OCI-LY1 (cell line): ENCODE data around the gene ARFGAP2.

ENCODE experiments used
- H2AFZ ChIP-seq: fragments of 200-600 bp; sonication (generic), shearing (Covaris generic); 2 replicates; pipeline ENCODE4 v1.6.0; 2014; ENCODE audit warnings: antibody characterized with exemption, mild to moderate bottlenecking, low read length
- H3F3A ChIP-seq: fragments of 200-600 bp; sonication (generic), shearing (Covaris generic); 2 replicates; pipeline ENCODE4 v1.6.0; 2014; ENCODE audit warnings: mild to moderate bottlenecking, antibody characterized with exemption, low read length, moderate library complexity; ENCODE audit not compliant: insufficient read depth
- H3K27ac ChIP-seq: fragments of 200-600 bp; sonication (generic); 2 replicates; pipeline ENCODE4 v1.5.1; 2014; ENCODE audit warnings: low read length, mixed run types, mild to moderate bottlenecking, low read depth; ENCODE audit not compliant: poor library complexity, severe bottlenecking
- H3K27me3 ChIP-seq: fragments of 200-600 bp; sonication (generic); 2 replicates; pipeline ENCODE4 v1.6.0; 2014; ENCODE audit warnings: antibody characterized with exemption, mild to moderate bottlenecking, low read length, moderate library complexity; ENCODE audit not compliant: insufficient read depth
- H3K36me3 ChIP-seq: fragments of 200-600 bp; sonication (generic); 2 replicates; pipeline ENCODE4 v1.6.1; 2014; ENCODE audit warnings: mild to moderate bottlenecking, antibody characterized with exemption, low read length, moderate library complexity, mixed read lengths; ENCODE audit not compliant: insufficient read depth
- H3K4me1 ChIP-seq: fragments of 200-600 bp; sonication (generic); 2 replicates; pipeline ENCODE4 v1.5.1; 2014; ENCODE audit warnings: mild to moderate bottlenecking, low read length, moderate library complexity; ENCODE audit not compliant: insufficient read depth, severe bottlenecking
- H3K4me2 ChIP-seq: fragments of 200-600 bp; sonication (generic), shearing (Covaris generic); 2 replicates; pipeline ENCODE4 v1.6.1; 2014; ENCODE audit warnings: low read length
- H3K4me3 ChIP-seq: fragments of 200-600 bp; sonication (generic); 2 replicates; pipeline ENCODE4 v1.5.1; 2014; ENCODE audit warnings: low read length, low read depth, mild to moderate bottlenecking, mixed read lengths; ENCODE audit not compliant: poor library complexity, severe bottlenecking
- H3K79me2 ChIP-seq: fragments of 200-600 bp; shearing (Covaris generic); 2 replicates; pipeline ENCODE4 v1.6.1; 2016; ENCODE audit warnings: mixed run types, low read length, mixed read lengths; ENCODE audit not compliant: insufficient read depth
- H3K9ac ChIP-seq: fragments of 200-600 bp; sonication (generic), shearing (Covaris generic); 2 replicates; pipeline ENCODE4 v1.6.1; 2014; ENCODE audit warnings: mild to moderate bottlenecking, low read length, mixed read lengths
- H3K9me2 ChIP-seq: fragments of 200-600 bp; sonication (generic), shearing (Covaris generic); 2 replicates; pipeline ENCODE4 v1.6.1; 2014; ENCODE audit warnings: low read depth, mild to moderate bottlenecking, low read length, mixed read lengths
- H3K9me3 ChIP-seq: fragments of 200-600 bp; shearing (Covaris generic); 2 replicates; pipeline ENCODE4 v1.6.1; 2014; ENCODE audit warnings: low read length, mixed read lengths
- H4K20me1 ChIP-seq: fragments of 200-600 bp; sonication (generic), shearing (Covaris generic); 2 replicates; pipeline ENCODE4 v1.6.0; 2016; ENCODE audit warnings: mild to moderate bottlenecking, low read length; ENCODE audit not compliant: insufficient read depth
- EZH2 ChIP-seq: fragments of 200-600 bp; sonication (generic), shearing (Covaris generic); IDR thresholded peaks from 2 replicates; pipeline ENCODE4 v1.8.0; 2017; ENCODE audit warnings: borderline replicate concordance, mixed run types, mild to moderate bottlenecking, antibody characterized with exemption, low read length, moderate library complexity, mixed read lengths
- TF ChIP-seq, protein P1 (sequence below): fragments of 200-600 bp; sonication (generic), shearing (Covaris generic); IDR thresholded peaks from 2 replicates; pipeline ENCODE4 v1.5.1; 2017; ENCODE audit warnings: mild to moderate bottlenecking, antibody characterized with exemption, low read length, moderate library complexity, mixed read lengths

The ARFGAP2 gene

DNA sequence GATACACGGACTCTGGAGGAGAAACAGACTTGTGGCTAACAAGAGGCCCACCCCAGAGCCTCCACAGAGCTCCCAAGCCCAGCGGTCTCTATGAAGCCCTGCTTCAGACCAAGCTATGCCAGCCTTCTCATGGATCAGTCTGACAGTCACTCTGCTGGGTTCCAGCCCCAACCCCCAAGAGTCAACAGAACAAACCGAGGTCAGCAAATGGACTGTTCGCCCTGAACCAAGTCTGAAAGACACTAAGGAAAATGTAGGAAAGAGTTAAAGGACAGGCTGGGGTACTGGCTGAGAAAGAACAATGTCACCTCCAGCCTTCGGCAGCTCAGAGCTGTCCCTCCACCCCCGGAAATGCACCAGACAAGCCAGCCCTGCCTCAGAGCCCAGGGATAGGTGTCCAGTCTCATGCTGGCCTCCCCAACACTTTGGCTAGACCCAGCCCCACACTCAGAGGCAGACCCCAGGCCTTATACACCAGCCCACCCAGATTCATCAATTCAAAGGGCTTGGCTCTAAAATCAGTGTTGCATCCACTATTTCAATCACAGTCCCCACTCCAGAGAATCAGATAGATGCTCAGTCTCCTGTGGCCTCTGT lies 3.8 kb downstream of the ARFGAP2 start:
- H3K9ac ChIP-seq = no peak overlapping the region
- no peaks in the 10 kb centered on the region for H3F3A ChIP-seq
- no peak for TF ChIP-seq EZH2
- TF ChIP-seq, protein P1, sequence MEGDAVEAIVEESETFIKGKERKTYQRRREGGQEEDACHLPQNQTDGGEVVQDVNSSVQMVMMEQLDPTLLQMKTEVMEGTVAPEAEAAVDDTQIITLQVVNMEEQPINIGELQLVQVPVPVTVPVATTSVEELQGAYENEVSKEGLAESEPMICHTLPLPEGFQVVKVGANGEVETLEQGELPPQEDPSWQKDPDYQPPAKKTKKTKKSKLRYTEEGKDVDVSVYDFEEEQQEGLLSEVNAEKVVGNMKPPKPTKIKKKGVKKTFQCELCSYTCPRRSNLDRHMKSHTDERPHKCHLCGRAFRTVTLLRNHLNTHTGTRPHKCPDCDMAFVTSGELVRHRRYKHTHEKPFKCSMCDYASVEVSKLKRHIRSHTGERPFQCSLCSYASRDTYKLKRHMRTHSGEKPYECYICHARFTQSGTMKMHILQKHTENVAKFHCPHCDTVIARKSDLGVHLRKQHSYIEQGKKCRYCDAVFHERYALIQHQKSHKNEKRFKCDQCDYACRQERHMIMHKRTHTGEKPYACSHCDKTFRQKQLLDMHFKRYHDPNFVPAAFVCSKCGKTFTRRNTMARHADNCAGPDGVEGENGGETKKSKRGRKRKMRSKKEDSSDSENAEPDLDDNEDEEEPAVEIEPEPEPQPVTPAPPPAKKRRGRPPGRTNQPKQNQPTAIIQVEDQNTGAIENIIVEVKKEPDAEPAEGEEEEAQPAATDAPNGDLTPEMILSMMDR = no peak
- no peaks in the 10 kb centered on the region for H4K20me1 ChIP-seq
- H3K9me3 ChIP-seq = no peaks in the 10 kb centered on the region
- no peak overlapping the region for H2AFZ ChIP-seq
- H3K79me2 ChIP-seq = peaks cover 49% of the 10 kb centered on the region
- H3K36me3 ChIP-seq = peaks cover 79% of the 10 kb centered on the region
- no peak overlapping the region for H3K4me3 ChIP-seq
- H3K4me2 ChIP-seq = no peak overlapping the region; the same call in 1 of the 2 replicates
- peaks cover 33% of the 10 kb centered on the region for H3K4me1 ChIP-seq
- H3K27me3 ChIP-seq = no peaks in the 10 kb centered on the region
- no peak overlapping the region for H3K27ac ChIP-seq
- no peaks in the 10 kb centered on the region for H3K9me2 ChIP-seq

DNA sequence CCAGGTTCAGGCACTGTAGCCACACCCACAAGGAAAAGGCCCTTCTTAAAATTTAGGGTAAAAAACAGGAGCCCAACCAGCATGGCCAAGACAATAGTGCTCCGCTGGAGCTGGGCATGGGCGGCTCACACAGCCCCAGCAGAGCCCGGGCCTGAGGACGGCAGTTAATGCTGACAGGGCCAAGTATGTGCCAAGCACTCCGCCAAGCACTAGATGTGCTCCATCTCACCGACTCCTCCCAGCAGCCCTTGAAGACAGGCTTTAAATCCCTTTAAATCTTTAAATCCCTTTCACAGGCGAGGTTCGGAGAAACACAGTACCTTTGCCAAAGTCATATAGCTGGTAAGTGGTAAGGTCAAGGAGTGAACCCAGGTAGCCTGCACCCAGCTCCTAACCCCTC lies 4.8 kb downstream of the ARFGAP2 start:
- Histone ChIP-seq H3K27me3 (no peaks in the 10 kb centered on the region), H3K36me3 (peaks cover 89% of the 10 kb centered on the region), H4K20me1 (no peaks in the 10 kb centered on the region), H3K9me3 (no peaks in the 10 kb centered on the region), H3K27ac (no peak overlapping the region), H2AFZ (no peak overlapping the region), H3K79me2 (peaks cover 49% of the 10 kb centered on the region), H3F3A (no peaks in the 10 kb centered on the region), H3K9ac (no peak overlapping the region), H3K9me2 (no peaks in the 10 kb centered on the region), H3K4me3 (no peak overlapping the region), H3K4me1 (peaks cover 26% of the 10 kb centered on the region), H3K4me2 (no peak overlapping the region)
- TF ChIP-seq EZH2 = no peak
- TF ChIP-seq, protein P1 = no peak

DNA sequence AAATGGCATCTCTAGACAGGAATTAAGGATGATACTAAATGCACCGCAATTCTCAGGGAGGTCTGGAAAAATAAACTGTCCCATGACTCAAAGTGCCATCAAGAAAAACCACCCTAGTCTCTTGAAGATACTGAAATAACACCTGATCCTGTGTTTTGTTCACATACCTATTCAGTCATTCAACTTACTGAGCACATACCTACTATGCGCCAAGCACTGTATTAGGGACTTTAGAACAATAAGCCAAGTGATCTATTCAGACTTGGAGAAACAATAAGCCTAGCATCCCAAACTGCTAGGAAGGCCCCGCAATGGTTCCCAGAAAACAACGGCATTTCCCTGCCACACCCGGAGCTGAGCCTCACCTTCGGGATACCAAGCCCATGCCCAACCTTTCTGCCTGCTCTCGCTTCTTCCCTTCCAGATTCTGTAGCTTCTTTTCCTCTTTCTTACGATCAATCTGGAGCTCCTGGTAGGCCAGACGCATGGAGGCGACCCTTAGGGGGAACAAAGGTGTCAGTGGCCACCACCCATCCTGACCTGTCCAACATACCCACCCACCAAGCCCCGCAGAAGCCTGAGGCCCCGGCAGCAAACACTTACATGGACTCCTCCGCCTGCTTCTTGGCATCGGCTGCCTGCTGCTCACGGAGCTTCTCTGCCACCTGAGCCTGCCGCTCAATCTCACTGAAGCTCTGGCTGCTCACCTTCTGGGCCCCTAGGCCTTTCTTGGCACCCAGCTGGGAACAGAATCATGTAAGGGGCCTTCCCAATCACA lies 5.4 kb downstream of the ARFGAP2 start:
- no peaks in the 10 kb centered on the region for H4K20me1 ChIP-seq
- peaks cover 26% of the 10 kb centered on the region for H3K4me1 ChIP-seq
- no peak overlapping the region for H3K27ac ChIP-seq
- H3K9me3 ChIP-seq = no peaks in the 10 kb centered on the region
- no peaks in the 10 kb centered on the region for H3K27me3 ChIP-seq
- peaks cover 92% of the 10 kb centered on the region for H3K36me3 ChIP-seq
- peaks cover 46% of the 10 kb centered on the region for H3K79me2 ChIP-seq
- no peak overlapping the region for H2AFZ ChIP-seq
- TF ChIP-seq, protein P1 = no peak
- TF ChIP-seq EZH2 = no peak
- no peaks in the 10 kb centered on the region for H3F3A ChIP-seq
- no peak overlapping the region for H3K4me3 ChIP-seq
- no peak overlapping the region for H3K4me2 ChIP-seq
- no peaks in the 10 kb centered on the region for H3K9me2 ChIP-seq
- no peak overlapping the region for H3K9ac ChIP-seq
